HG02870 (cell line): ENCODE results near the gene CXCR5.

Experiments used
- ATAC-seq: cut with Tn5 transposase; IDR thresholded peaks from one replicate; pipeline ENCODE4 v1.9.1; 2021; ENCODE audit warnings: mild to moderate bottlenecking, moderate library complexity; ENCODE audit not compliant: unreplicated experiment

CXCR5 gene

GRCh38 chr11:118873804-118874203, 9.9 kb upstream of the CXCR5 start:
- no peak for ATAC-seq

GRCh38 chr11:118876286-118876685, 7.4 kb upstream of the CXCR5 start:
- ATAC-seq = no peak

GRCh38 chr11:118877487-118878162, 6.1 kb upstream of the CXCR5 start:
- ATAC-seq = no peak

GRCh38 chr11:118878163-118878563, 5.5 kb upstream of the CXCR5 start:
- ATAC-seq = no peak

- ATAC-seq = no peak
Observed at GRCh38 chr11:118881228-118881627, 2.5 kb upstream of the CXCR5 start.

- ATAC-seq = no peak
Observed at GRCh38 chr11:118882491-118882890, 1.2 kb upstream of the CXCR5 start.

GRCh38 chr11:118883004-118883367, 706 bp upstream of the CXCR5 start:
- no peak for ATAC-seq

GRCh38 chr11:118884875-118885274, 1.2 kb downstream of the CXCR5 start:
- ATAC-seq = no peak

- no peak for ATAC-seq
Observed at GRCh38 chr11:118885319-118885718, 1.6 kb downstream of the CXCR5 start.

GRCh38 chr11:118885831-118886565, 2.3 kb downstream of the CXCR5 start:
- no peak for ATAC-seq

- ATAC-seq = no peak
Observed at GRCh38 chr11:118886681-118887111, 3.0 kb downstream of the CXCR5 start.

- ATAC-seq = no peak
Observed at GRCh38 chr11:118887206-118887605, 3.5 kb downstream of the CXCR5 start.

- no peak for ATAC-seq
Observed at GRCh38 chr11:118888398-118888797, 4.7 kb downstream of the CXCR5 start.

- ATAC-seq = no peak
Observed at GRCh38 chr11:118889797-118890196, 6.1 kb downstream of the CXCR5 start.

GRCh38 chr11:118892514-118892913, 8.8 kb downstream of the CXCR5 start:
- ATAC-seq = no peak

GRCh38 chr11:118892964-118893363, 9.3 kb downstream of the CXCR5 start:
- ATAC-seq = no peak

GRCh38 chr11:118893662-118894061, 10.0 kb downstream of the CXCR5 start:
- no peak for ATAC-seq

GRCh38 chr11:118894192-118894591, 10.5 kb downstream of the CXCR5 start:
- no peak for ATAC-seq

GRCh38 chr11:118895093-118896039, 11.7 kb downstream of the CXCR5 start:
- ATAC-seq = peak; percentile 52

GRCh38 chr11:118896472-118896913, 12.8 kb downstream of the CXCR5 start:
- no peak for ATAC-seq

- no peak for ATAC-seq
Observed at GRCh38 chr11:118896921-118897591, 13.4 kb downstream of the CXCR5 start.
